Esophagus (tissue), 2 donors: ENCODE measurements around the gene ARFRP1. TPM values are rescaled to one million over a fixed set of nuclear protein-coding genes. Genes with fewer than 3 reads are reported as not detected.

ENCODE experiments used
- H3K27ac ChIP-seq, 2 donors: one replicate each; pipeline ENCODE4 v1.5.1; 2013; ENCODE audit warnings: low read depth in 2 of 2, mild to moderate bottlenecking in 2 of 2, inconsistent platforms in 1 of 2, low read length in 1 of 2, moderate library complexity in 1 of 2
- H3K27me3 ChIP-seq, 2 donors: one replicate each; pipeline ENCODE4 v1.6.1; 2013; ENCODE audit warnings: low read length in 2 of 2, control low read depth in 1 of 2, mild to moderate bottlenecking in 1 of 2; ENCODE audit not compliant: insufficient read depth in 2 of 2, control insufficient read depth in 1 of 2
- H3K36me3 ChIP-seq, 2 donors: one replicate each; pipeline ENCODE4 v1.6.1; 2013; ENCODE audit warnings: low read length in 1 of 2; ENCODE audit not compliant: control insufficient read depth in 2 of 2, insufficient read depth in 2 of 2
- H3K4me1 ChIP-seq, 2 donors: one replicate each; pipeline ENCODE4 v1.6.1; 2013; ENCODE audit warnings: low read length in 1 of 2; ENCODE audit not compliant: control insufficient read depth in 2 of 2, insufficient read depth in 2 of 2
- H3K4me3 ChIP-seq, 2 donors: one replicate each; pipeline ENCODE4 v1.5.1; 2013; ENCODE audit warnings: low read length in 2 of 2, mild to moderate bottlenecking in 2 of 2, low read depth in 1 of 2, moderate library complexity in 1 of 2
- H3K9me3 ChIP-seq, 2 donors: one replicate each; pipeline ENCODE4 v1.6.1; 2013; ENCODE audit warnings: mild to moderate bottlenecking in 2 of 2, low read depth in 1 of 2, low read length in 1 of 2, moderate library complexity in 1 of 2; ENCODE audit not compliant: control insufficient read depth in 2 of 2, insufficient read depth in 1 of 2
- WGBS, 2 donors: extraction: QIAGEN DNeasy Blood & Tissue Kit; methylation state at CpG; one replicate each; pipeline ENCODE4 v1.1.7; 2013; 5-methylcytosine and 5-hydroxymethylcytosine counted together
- polyA plus RNA-seq, 2 donors: library from polyadenylated mRNA; stranded (reverse); fragments of 200-250 nt; gene quantifications; one replicate each; pipeline ENCODE4 v1.2.3, GENCODE V29; 2013
- donor health status: healthy with polysubstance abuse.
- donor health status: Bipolar disorder and iron deficiency.

The ARFRP1 gene
- polyA plus RNA-seq, 2 donors, result 33.9 to 35.4 TPM

DNA sequence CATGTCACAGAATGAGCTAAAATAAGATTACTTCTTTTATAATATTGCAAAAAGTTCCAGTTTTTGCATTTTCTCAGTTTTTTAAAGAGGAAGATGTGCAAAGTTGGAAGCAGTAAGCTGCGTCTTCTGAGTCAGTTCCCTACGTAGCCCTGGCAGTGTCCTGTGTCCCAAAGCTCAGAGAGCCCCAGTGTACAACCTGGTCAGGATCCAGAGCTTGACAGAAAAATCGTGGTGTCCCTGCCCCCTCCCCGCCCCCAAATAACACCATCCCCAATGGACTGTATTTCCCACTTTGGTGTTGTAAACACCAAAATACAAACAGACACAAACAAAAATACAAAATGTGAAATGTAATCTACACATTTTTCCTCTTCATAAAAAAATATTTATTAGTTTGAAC, 36.4 kb upstream of the ARFRP1 start:
- no peaks in the 10 kb centered on the region for H3K27me3 ChIP-seq
- peaks cover 0 to 11% of the 10 kb centered on the region in 2 donors for H3K36me3 ChIP-seq
- no peak overlapping the region for H3K4me3 ChIP-seq
- H3K9me3 ChIP-seq, result no peaks in the 10 kb centered on the region
- H3K4me1 ChIP-seq, result peaks cover 0 to under 1% of the 10 kb centered on the region in 2 donors
- 62 to 63% methylated on average over 4 of the region's 4 CpGs for WGBS, 2 donors
- H3K27ac ChIP-seq, result no peak overlapping the region

DNA sequence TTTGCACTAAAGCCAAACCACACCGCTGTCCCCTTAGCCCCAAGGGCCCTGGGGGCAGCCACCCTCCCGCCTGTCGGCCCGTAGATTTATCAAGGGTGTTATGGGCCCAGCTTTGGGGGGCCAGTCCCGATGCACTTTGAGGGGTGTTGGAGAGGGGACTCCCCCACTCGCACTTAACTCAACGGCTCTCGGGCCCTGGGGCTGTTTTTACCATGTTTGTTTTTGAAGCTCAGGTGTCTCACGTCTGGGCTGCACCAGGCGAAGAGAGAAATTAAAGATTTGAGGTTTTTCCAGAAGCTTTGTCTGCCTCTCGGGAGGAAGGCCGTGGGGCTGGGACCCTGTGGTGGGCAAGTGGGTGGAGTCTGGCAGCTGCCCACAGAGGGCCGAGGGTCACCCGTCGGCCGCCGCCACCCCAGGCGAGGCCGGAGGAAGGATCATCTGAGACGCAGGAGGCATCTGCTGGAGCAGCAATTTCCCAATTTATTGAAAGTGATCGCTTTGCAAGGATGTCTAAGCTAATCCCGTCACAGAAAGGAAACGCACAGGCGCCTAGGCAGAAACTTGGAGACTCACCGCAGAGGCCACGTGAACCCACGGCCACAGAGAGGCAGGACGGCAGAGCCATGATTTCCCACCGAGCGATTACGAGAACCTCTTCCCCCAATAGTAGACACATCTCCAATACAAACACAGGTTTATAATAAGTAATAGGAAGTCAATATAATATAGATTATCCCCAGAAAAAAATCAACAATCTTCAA, 35.6 kb upstream of the ARFRP1 start:
- WGBS, 2 donors, result 83 to 87% methylated on average over 31 of the region's 31 CpGs
- Histone ChIP-seq H3K27ac (no peak overlapping the region), H3K4me1 (peaks cover 2 to 4% of the 10 kb centered on the region in 2 donors)

DNA sequence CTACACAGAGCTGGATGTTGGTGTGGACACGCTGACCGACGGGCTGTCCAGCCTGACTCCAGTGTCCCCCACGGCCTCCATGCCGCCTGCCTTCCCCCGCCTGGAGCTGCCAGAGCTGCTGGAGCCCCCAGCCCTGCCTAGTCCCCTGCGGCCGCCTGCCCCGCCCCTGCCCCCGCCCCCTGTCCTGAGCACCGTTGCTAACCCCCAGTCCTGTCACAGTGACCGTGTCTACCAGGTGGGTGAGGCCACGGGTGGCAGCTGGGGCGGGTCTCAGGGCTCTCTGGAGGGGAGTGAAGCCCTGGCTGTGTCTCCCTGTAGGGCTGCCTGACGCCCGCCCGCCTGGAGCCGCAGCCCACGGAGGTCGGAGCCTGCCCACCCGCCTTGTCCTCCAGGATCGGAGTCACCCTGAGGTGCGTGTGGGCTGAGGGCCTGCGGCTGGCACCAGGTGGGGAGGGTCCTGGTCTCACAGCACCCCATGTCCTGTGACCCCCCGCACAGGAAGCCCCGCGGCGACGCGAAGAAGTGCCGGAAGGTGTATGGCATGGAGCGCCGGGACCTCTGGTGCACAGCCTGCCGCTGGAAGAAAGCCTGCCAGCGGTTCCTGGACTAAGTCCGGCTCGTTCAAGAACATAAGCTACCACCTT, 34.7 kb upstream of the ARFRP1 start:
- WGBS, 2 donors, result 82 to 85% methylated on average over 35 to 37 of the region's 37 CpGs
- Histone ChIP-seq H3K4me1 (peaks cover 6 to 10% of the 10 kb centered on the region in 2 donors), H3K27ac (no peak overlapping the region), H3K36me3 (peaks cover 0 to 11% of the 10 kb centered on the region in 2 donors), H3K27me3 (no peaks in the 10 kb centered on the region), H3K9me3 (no peaks in the 10 kb centered on the region), H3K4me3 (no peak overlapping the region)

More for the DNA sequence above, 35.6 kb upstream of the ARFRP1 start:
- Histone ChIP-seq H3K4me3 (no peak overlapping the region), H3K36me3 (peaks cover 0 to 11% of the 10 kb centered on the region in 2 donors), H3K27me3 (no peaks in the 10 kb centered on the region), H3K9me3 (no peaks in the 10 kb centered on the region)

DNA sequence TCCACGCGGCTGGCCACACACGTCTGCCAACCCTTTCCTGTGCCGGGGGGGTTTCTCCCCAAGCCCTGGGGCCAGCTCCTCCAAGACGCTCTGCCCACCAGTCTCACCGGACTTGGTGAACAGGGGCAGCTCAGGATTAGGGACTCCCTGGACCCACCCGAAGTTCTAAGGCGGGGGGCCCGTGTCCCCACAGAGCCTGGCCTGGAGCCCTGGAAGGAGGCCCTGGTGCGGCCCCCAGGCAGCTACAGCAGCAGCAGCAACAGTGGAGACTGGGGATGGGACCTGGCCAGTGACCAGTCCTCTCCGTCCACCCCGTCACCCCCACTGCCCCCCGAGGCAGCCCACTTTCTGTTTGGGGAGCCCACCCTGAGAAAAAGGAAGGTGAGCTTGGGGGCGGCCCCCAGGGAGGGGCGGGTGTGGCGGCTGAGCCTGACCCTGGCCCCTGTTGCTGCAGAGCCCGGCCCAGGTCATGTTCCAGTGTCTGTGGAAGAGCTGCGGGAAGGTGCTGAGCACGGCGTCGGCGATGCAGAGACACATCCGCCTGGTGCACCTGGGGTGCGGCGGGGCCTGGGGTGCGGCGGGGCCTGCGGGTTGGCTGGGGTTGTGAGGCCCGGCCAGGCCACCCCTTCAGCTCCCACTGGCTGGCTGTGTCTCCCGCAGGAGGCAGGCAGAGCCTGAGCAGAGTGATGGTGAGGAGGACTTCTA, 34.1 kb upstream of the ARFRP1 start:
- H3K4me3 ChIP-seq, result no peak overlapping the region
- H3K4me1 ChIP-seq, result peaks cover 6 to 17% of the 10 kb centered on the region in 2 donors
- H3K27me3 ChIP-seq, result no peaks in the 10 kb centered on the region
- peak overlapping the region in 1 of 2 donors; percentile 93 for H3K27ac ChIP-seq
- no peaks in the 10 kb centered on the region for H3K9me3 ChIP-seq
- 70 to 73% methylated on average over 30 of the region's 30 CpGs for WGBS, 2 donors
- peaks cover 0 to 11% of the 10 kb centered on the region in 2 donors for H3K36me3 ChIP-seq

DNA sequence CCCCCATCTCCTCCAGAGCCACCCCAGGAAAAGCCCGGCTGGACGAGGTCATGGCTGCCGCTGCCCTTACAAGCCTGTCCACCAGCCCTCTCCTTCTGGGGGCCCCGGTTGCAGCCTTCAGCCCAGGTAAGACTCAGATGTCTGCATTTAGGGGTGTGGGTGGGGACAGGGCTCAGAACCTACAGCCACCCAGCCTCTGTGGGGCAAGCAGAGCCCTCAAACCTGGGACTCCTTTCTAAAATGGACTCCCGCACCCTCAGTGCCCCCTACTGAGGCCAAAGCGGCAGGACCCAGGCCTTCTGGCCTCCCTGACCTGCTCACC, 33.5 kb upstream of the ARFRP1 start:
- no peaks in the 10 kb centered on the region for H3K9me3 ChIP-seq
- peak overlapping the region; percentile 93 to 96 for H3K27ac ChIP-seq
- no peaks in the 10 kb centered on the region for H3K27me3 ChIP-seq
- H3K4me1 ChIP-seq, result peaks cover 6 to 22% of the 10 kb centered on the region in 2 donors
- H3K36me3 ChIP-seq, result peaks cover 0 to 11% of the 10 kb centered on the region in 2 donors
- H3K4me3 ChIP-seq, result peak overlapping the region in 1 of 2 donors; percentile 63
- 23 to 31% methylated on average over 6 of the region's 6 CpGs for WGBS, 2 donors

DNA sequence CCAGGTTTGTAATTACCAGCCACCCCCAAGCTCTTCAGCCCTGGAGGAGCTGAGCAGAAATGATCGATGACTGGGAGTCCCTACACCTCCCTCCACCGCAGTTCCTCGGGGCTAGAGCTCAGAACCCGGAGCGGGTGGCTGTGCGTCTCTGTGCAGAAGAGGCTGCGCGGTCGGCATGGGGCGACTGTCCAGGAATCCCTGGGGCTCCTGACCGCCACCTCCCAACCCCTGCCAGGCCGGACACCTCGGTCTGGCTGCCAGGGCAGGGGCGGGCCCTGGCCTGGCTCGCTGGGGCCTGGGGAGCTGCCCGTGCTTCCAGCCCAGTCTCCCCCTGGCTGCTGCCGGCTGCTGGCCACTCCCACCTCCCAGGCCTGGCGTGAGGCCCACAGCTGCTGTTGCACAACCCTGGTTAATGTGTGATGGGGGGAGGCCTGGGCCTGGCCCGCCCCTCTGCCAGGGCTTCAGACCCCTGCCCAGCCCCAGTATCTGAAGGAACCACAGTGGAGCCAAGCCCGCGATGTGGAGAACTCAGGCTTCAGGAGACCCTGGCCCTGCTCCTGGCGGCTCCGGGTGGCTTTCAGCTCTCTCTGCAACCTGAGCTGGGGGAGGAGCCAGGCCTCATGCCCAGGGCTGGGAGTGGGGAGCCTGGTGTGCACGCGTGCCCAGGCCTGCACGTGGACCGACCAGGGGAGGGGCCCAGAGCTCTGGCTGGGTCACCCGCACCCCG, 33.0 kb upstream of the ARFRP1 start:
- Histone ChIP-seq H3K9me3 (no peaks in the 10 kb centered on the region), H3K27ac (peak overlapping the region; percentile 93 to 96), H3K36me3 (peaks cover 0 to 12% of the 10 kb centered on the region in 2 donors), H3K4me1 (peaks cover 6 to 26% of the 10 kb centered on the region in 2 donors), H3K27me3 (no peaks in the 10 kb centered on the region), H3K4me3 (peak overlapping the region; percentile 63 to 74)
- WGBS, 2 donors, result 2 to 5% methylated on average over 26 to 29 of the region's 29 CpGs

DNA sequence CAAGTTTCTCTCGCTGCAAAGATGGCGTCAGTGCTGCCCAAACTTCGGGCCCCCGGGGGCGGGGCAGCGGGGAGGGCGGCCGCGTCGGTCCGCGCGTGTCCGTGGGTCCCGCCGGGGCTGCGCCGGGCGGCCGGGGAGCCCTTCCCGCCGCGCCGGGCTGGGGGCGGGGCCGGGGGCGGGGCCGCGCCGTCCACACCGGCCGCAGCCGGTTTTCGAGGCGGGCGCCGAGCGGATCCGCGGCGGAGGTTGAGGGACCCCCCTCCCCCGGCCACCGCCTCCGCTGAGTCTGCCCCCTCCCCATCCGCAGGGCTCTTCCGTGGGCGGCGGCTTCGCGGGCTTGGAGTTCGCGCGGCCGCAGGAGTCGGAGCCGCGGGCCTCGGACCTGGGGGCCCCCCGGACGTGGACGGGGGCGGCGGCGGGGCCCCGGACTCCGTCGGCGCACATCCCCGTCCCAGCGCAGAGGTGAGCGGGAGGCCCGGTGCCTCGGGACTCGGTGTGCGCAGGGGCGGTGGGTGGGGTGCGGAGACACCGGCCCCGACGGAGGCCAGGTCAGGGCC, 32.4 kb upstream of the ARFRP1 start:
- H3K36me3 ChIP-seq, result peaks cover 0 to 18% of the 10 kb centered on the region in 2 donors
- H3K4me1 ChIP-seq, result peaks cover 6 to 26% of the 10 kb centered on the region in 2 donors
- peak overlapping the region; percentile 63 to 74 for H3K4me3 ChIP-seq
- peak overlapping the region; percentile 93 to 96 for H3K27ac ChIP-seq
- WGBS, 2 donors, result 0 to 1% methylated on average over 58 to 80 of the region's 80 CpGs
- no peaks in the 10 kb centered on the region for H3K9me3 ChIP-seq
- no peaks in the 10 kb centered on the region for H3K27me3 ChIP-seq

DNA sequence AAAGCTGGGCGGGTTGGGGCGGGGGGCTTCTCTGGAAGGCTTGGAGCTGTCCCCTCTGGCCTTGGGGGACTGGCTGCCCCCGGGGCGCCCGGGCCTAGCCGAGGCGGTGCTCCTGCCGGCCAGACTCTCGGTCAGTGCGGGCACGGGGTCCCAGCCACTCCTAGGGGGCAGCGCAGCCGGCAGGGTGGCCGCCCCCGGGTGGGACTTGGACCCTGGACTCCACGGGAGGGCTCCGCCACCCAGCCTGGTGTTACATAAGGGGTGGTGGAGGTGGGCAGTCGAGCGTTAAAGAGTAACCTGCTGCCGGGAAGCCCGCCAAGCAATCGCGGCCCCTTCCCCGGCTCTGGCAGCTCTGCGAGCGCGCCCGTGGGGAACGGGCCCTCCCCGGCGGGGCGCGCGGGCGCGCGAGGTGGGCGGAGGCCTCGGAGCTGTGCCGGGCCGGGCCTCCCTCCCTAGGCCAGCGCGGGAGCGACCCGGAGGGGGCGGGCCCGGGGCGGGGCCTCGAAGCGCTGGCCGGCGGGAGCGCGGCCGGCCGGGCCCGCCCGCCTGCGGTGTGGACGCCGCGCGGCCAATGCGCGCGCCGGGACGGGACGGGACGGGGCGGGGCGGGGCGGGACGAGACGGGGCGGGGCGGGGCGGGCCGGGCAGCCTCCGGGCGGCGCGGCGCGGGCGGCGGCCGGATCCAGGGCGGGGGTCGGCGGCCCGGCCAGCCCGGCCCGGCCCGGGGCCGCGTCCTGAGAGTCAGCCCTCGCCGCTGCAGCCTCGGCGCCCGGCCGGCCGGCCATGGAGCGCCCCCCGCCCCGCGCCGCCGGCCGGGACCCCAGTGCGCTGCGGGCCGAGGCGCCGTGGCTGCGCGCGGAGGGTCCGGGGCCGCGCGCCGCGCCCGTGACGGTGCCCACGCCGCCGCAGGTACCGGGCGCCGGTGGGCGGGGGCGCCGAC, 31.6 kb upstream of the ARFRP1 start, which contains the start of gene SLC2A4RG:
Gene SLC2A4RG, plus strand, starts transcription at position 647 of the 940 bp plus-strand sequence. Its CDS starts 137 bp downstream, at position 784.
- 1 to 4% methylated on average over 25 to 136 of the region's 136 CpGs for WGBS, 2 donors
- Histone ChIP-seq H3K27ac (peak within 1 kb of the TSS; percentile 93 to 96), H3K27me3 (no peaks in the 10 kb centered on the region), H3K4me3 (peak within 1 kb of the TSS; percentile 63 to 74), H3K36me3 (peaks cover 0 to 26% of the 10 kb centered on the region in 2 donors), H3K4me1 (peaks cover 6 to 26% of the 10 kb centered on the region in 2 donors), H3K9me3 (no peaks in the 10 kb centered on the region)
